Keratinocyte (primary cell): ENCODE measurements around the gene SERPINA4. TPM values are rescaled to one million over a fixed set of nuclear protein-coding genes. Genes with fewer than 3 reads are reported as not detected.

Experiments
- DNase-seq: peaks from one replicate; pipeline ENCODE4 v3.0.0-alpha.2; 2011; ENCODE audit warnings: low read depth, missing footprints, low spot score
- FAIRE-seq: peaks from 2 replicates; lab custom pipeline; 2011; peaks lifted over from hg19 to GRCh38; lab: Jason Lieb, UNC
- H2AFZ ChIP-seq: 2 replicates; pipeline ENCODE4 v1.6.0; 2012; ENCODE audit warnings: low read length, control low read depth, inconsistent platforms; ENCODE audit not compliant: control insufficient read depth
- H3K27ac ChIP-seq: 2 replicates; pipeline ENCODE4 v1.5.1; 2011; ENCODE audit warnings: low read length; ENCODE audit not compliant: control insufficient read depth, insufficient read depth
- H3K27me3 ChIP-seq: 3 replicates; pipeline ENCODE4 v1.6.0; 2011; ENCODE audit warnings: low read length; ENCODE audit not compliant: control insufficient read depth, insufficient read depth; ENCODE audit errors: extremely low read depth
- H3K36me3 ChIP-seq, 2 experiments: 2 replicates in 1 of 2; 3 replicates in 1 of 2; pipeline ENCODE4 v1.5.1; 2011; ENCODE audit warnings: low read length in 2 of 2, mild to moderate bottlenecking in 1 of 2; ENCODE audit not compliant: control insufficient read depth in 2 of 2, insufficient read depth in 2 of 2; ENCODE audit errors: extremely low read depth in 1 of 2
- H3K4me1 ChIP-seq: 3 replicates; pipeline ENCODE4 v1.5.1; 2011; ENCODE audit warnings: low read length; ENCODE audit not compliant: control insufficient read depth, insufficient read depth; ENCODE audit errors: extremely low read depth
- H3K4me2 ChIP-seq: 3 replicates; pipeline ENCODE4 v1.6.0; 2011; ENCODE audit warnings: low read depth, low read length; ENCODE audit not compliant: control insufficient read depth, insufficient read depth; ENCODE audit errors: extremely low read depth
- H3K4me3 ChIP-seq, 3 experiments: fragments of 200-600 bp in 1 of 3; sonication (generic) in 1 of 3; 2 replicates in 2 of 3; 3 replicates in 1 of 3; pipeline ENCODE4 v1.5.1; 2011 to 2016; ENCODE audit warnings: low read length in 3 of 3, mild to moderate bottlenecking in 3 of 3, control low read depth in 2 of 3, inconsistent platforms in 1 of 3, low read depth in 1 of 3, mixed read lengths in 1 of 3, mixed run types in 1 of 3, moderate library complexity in 1 of 3; ENCODE audit not compliant: control insufficient read depth in 2 of 3, insufficient read depth in 2 of 3; ENCODE audit errors: extremely low read depth in 1 of 3
- H3K79me2 ChIP-seq: 2 replicates; pipeline ENCODE4 v1.6.0; 2012; ENCODE audit warnings: low read length; ENCODE audit not compliant: control insufficient read depth, insufficient read depth
- H3K9ac ChIP-seq: 3 replicates; pipeline ENCODE4 v1.6.0; 2011; ENCODE audit warnings: low read length; ENCODE audit not compliant: control insufficient read depth, insufficient read depth; ENCODE audit errors: extremely low read depth
- H3K9me1 ChIP-seq: 3 replicates; pipeline ENCODE4 v1.6.0; 2011; ENCODE audit warnings: low read length; ENCODE audit not compliant: control insufficient read depth, insufficient read depth; ENCODE audit errors: extremely low read depth
- H3K9me3 ChIP-seq: 2 replicates; pipeline ENCODE4 v1.5.1; 2012; ENCODE audit warnings: low read depth, low read length; ENCODE audit not compliant: control insufficient read depth
- H4K20me1 ChIP-seq: 3 replicates; pipeline ENCODE4 v1.6.0; 2011; ENCODE audit warnings: low read length; ENCODE audit not compliant: control insufficient read depth, insufficient read depth; ENCODE audit errors: extremely low read depth
- CTCF ChIP-seq, 3 experiments: IDR thresholded peaks in 1 of 3; conservative IDR thresholded peaks in 1 of 3; optimal IDR thresholded peaks in 1 of 3; 2 replicates in 2 of 3; 3 replicates in 1 of 3; pipeline versions ENCODE3 to v1.5.1; 2011; ENCODE audit warnings: low read length in 3 of 3, mild to moderate bottlenecking in 3 of 3, moderate library complexity in 2 of 3, control low read depth in 1 of 3, inconsistent platforms in 1 of 3; ENCODE audit not compliant: insufficient read depth in 2 of 3; ENCODE audit errors: extremely low read depth in 1 of 3
- EZH2 ChIP-seq: IDR thresholded peaks from one replicate; pipeline ENCODE4 v1.6.1; 2012; ENCODE audit warnings: inconsistent platforms, mild to moderate bottlenecking, low read length, moderate library complexity
- dilution Hi-C: fragments of 300-500 bp; cut with MboI; formaldehyde crosslinking; loops from one replicate; pipeline ENCODE4 v1.7.0; 2020; ENCODE audit warnings: low sequenced_read_pairs; ENCODE audit not compliant: extremely low pct_ligation_motif_present
- polyA plus RNA-seq, 5 experiments: library from polyadenylated mRNA; depleted of rRNA in 3 of 5; stranded (reverse) in 3 of 5; stranded (forward) in 1 of 5; unstranded in 1 of 5; fragments of >200 nt; gene quantifications; 1 replicate in 1 of 5; 2 replicates in 3 of 5; 3 replicates in 1 of 5; pipeline versions ENCODE4 v1.2.1 to v1.2.3, GENCODE V29; 2011 to 2012; ENCODE audit warnings: missing spikeins in 2 of 5, low read depth in 1 of 5, low replicate concordance in 1 of 5

Gene SERPINA4
- polyA plus RNA-seq, 1 donor (not counting 4 experiments of a cell fraction or from before 2014, with no cell fraction given): not detected

- Histone ChIP-seq H3K36me3 (no peaks in the 10 kb centered on the region), H3K27me3 (no peaks in the 10 kb centered on the region), H3K4me1 (no peaks in the 10 kb centered on the region), H3K9me1 (no peaks in the 10 kb centered on the region), H3K27ac (no peak overlapping the region), H3K79me2 (no peaks in the 10 kb centered on the region), H3K9ac (no peak overlapping the region), H3K4me2 (no peak overlapping the region), H3K4me3 (no peak overlapping the region), H2AFZ (no peak overlapping the region), H4K20me1 (no peaks in the 10 kb centered on the region), H3K9me3 (no peaks in the 10 kb centered on the region)
- dilution Hi-C loops: no loop called here
- DNase-seq (no peak), FAIRE-seq (no peak)
- no peak for TF ChIP-seq CTCF (optimal IDR thresholded peaks at IDR 0.05 in 1 of 3, IDR thresholded peaks at IDR 0.05 in 1 of 3, conservative IDR thresholded peaks at IDR 0.05 in 1 of 3; ENCODE audit: extremely low read depth in 1 of 3, insufficient read depth in 2 of 3, low read length in 3 of 3)
- no peak for TF ChIP-seq EZH2
Observed at GRCh38 chr14:94578712-94579111, 17.5 kb downstream of the SERPINA4 start.

- Histone ChIP-seq H3K36me3 (no peaks in the 10 kb centered on the region), H3K27ac (no peak within 1 kb of the TSS), H3K27me3 (peaks cover 5% of the 10 kb centered on the region), H4K20me1 (no peaks in the 10 kb centered on the region), H3K4me3 (no peak within 1 kb of the TSS), H3K4me1 (no peaks in the 10 kb centered on the region), H3K4me2 (no peak within 1 kb of the TSS), H3K79me2 (no peaks in the 10 kb centered on the region), H3K9me3 (no peaks in the 10 kb centered on the region), H3K9ac (no peak within 1 kb of the TSS), H3K9me1 (no peaks in the 10 kb centered on the region), H2AFZ (no peak within 1 kb of the TSS)
- no peak for DNase-seq
- dilution Hi-C loops: no loop called here
- no peak for FAIRE-seq
- TF ChIP-seq EZH2 (no peak), CTCF (optimal IDR thresholded peaks at IDR 0.05 in 1 of 3, IDR thresholded peaks at IDR 0.05 in 1 of 3, conservative IDR thresholded peaks at IDR 0.05 in 1 of 3; ENCODE audit: extremely low read depth in 1 of 3, insufficient read depth in 2 of 3, low read length in 3 of 3) (no peak)
Observed at GRCh38 chr14:94581127-94581999, 20.1 kb downstream of the SERPINA4 start, which contains the start of gene SERPINA5. Gene SERPINA5 (plus strand): TSS chr14:94581426. CDS start chr14:94587363, 5,937 bp downstream.
